ENCODE measurements around the gene ITGB4. TPM values are rescaled to one million over a fixed set of nuclear protein-coding genes. Genes with fewer than 3 reads are reported as not detected.
A peak's percentile ranks its signal among the peaks of the same experiment; 100 is the strongest.
"Not testable (repeated sequence)": the region's sequence is repeated elsewhere in the genome, so short reads cannot be mapped to it uniquely, and the experiment has no call there.

Gene ITGB4
- total RNA-seq, 1 experiment from 2014 or later, result not detected

- no peak for DNase-seq
- Histone ChIP-seq H3K9me3 (no peaks in the 10 kb centered on the region), H3K27me3 (no peaks in the 10 kb centered on the region), H3K36me3 (0 out of 2 replicates have a peak, but pooled peaks cover 4% of the 10 kb centered on the region), H3K4me3 (no peak overlapping the region)
These were observed 46.6 kb downstream of the ITGB4 start for GRCh38 chr17:75767881-75768280.

GRCh38 chr17:75769536-75769935 lies 48.3 kb downstream of the ITGB4 start:
- DNase-seq, result no peak
- H3K27me3 ChIP-seq, result no peaks in the 10 kb centered on the region
- peaks cover 3% of the 10 kb centered on the region; the same call in 1 of the 2 replicates for H3K36me3 ChIP-seq
- no peaks in the 10 kb centered on the region for H3K9me3 ChIP-seq
- no peak overlapping the region for H3K4me3 ChIP-seq

- Histone ChIP-seq H3K27me3 (no peaks in the 10 kb centered on the region), H3K4me3 (no peak overlapping the region), H3K36me3 (peaks cover 21% of the 10 kb centered on the region), H3K9me3 (no peaks in the 10 kb centered on the region)
- DNase-seq, result no peak
These were observed 50.3 kb downstream of the ITGB4 start for GRCh38 chr17:75771334-75772281.

- peaks cover 38% of the 10 kb centered on the region for H3K36me3 ChIP-seq
- H3K27me3 ChIP-seq, result no peaks in the 10 kb centered on the region
- DNase-seq, result no peak
- no peaks in the 10 kb centered on the region for H3K9me3 ChIP-seq
- no peak overlapping the region for H3K4me3 ChIP-seq
These were observed 52.0 kb downstream of the ITGB4 start for GRCh38 chr17:75773121-75773807.

GRCh38 chr17:75773808-75774470 lies 52.7 kb downstream of the ITGB4 start:
- peaks cover 44% of the 10 kb centered on the region for H3K36me3 ChIP-seq
- no peak overlapping the region for H3K4me3 ChIP-seq
- no peaks in the 10 kb centered on the region for H3K9me3 ChIP-seq
- no peaks in the 10 kb centered on the region for H3K27me3 ChIP-seq
- DNase-seq, result no peak

GRCh38 chr17:75774471-75774990 lies 53.3 kb downstream of the ITGB4 start:
- Histone ChIP-seq H3K36me3 (peaks cover 46% of the 10 kb centered on the region), H3K9me3 (no peaks in the 10 kb centered on the region), H3K27me3 (no peaks in the 10 kb centered on the region), H3K4me3 (no peak overlapping the region)
- no peak for DNase-seq

- no peaks in the 10 kb centered on the region for H3K27me3 ChIP-seq
- no peaks in the 10 kb centered on the region for H3K9me3 ChIP-seq
- H3K4me3 ChIP-seq, result no peak overlapping the region
- DNase-seq, result no peak
- H3K36me3 ChIP-seq, result peaks cover 46% of the 10 kb centered on the region
These were observed 53.9 kb downstream of the ITGB4 start for GRCh38 chr17:75774991-75775668.

GRCh38 chr17:75776386-75777295 lies 55.4 kb downstream of the ITGB4 start:
- peak overlapping the region; percentile 69 for H3K4me3 ChIP-seq
- peaks cover 46% of the 10 kb centered on the region for H3K36me3 ChIP-seq
- H3K9me3 ChIP-seq, result no peaks in the 10 kb centered on the region
- no peak for DNase-seq
- H3K27me3 ChIP-seq, result no peaks in the 10 kb centered on the region

GRCh38 chr17:75777296-75777922 lies 56.1 kb downstream of the ITGB4 start:
- Histone ChIP-seq H3K36me3 (peaks cover 46% of the 10 kb centered on the region), H3K9me3 (no peaks in the 10 kb centered on the region), H3K4me3 (peak overlapping the region; percentile 69), H3K27me3 (no peaks in the 10 kb centered on the region)
- no peak for DNase-seq

- DNase-seq, H3K27me3 ChIP-seq, H3K9me3 ChIP-seq: not testable (repeated sequence)
- Histone ChIP-seq H3K4me3 (peak overlapping the region; percentile 69), H3K36me3 (peaks cover 46% of the 10 kb centered on the region)
These were observed 57.0 kb downstream of the ITGB4 start for GRCh38 chr17:75778066-75778860.

GRCh38 chr17:75778861-75779249 lies 57.6 kb downstream of the ITGB4 start:
- Histone ChIP-seq H3K36me3 (peaks cover 46% of the 10 kb centered on the region), H3K4me3 (peak overlapping the region; percentile 69)

GRCh38 chr17:75779250-75779986 lies 58.2 kb downstream of the ITGB4 start:
- peak; percentile 98 for DNase-seq
- Histone ChIP-seq H3K4me3 (peak overlapping the region; percentile 69), H3K9me3 (no peaks in the 10 kb centered on the region), H3K27me3 (no peaks in the 10 kb centered on the region), H3K36me3 (peaks cover 44% of the 10 kb centered on the region)

More at GRCh38 chr17:75778861-75779249, 57.6 kb downstream of the ITGB4 start:
- Histone ChIP-seq H3K27me3 (no peaks in the 10 kb centered on the region), H3K9me3 (no peaks in the 10 kb centered on the region)
- DNase-seq, result no peak

GRCh38 chr17:75779987-75780889 lies 59.0 kb downstream of the ITGB4 start:
- H3K27me3 ChIP-seq, result no peaks in the 10 kb centered on the region
- peak overlapping the region; percentile 9 for H3K4me3 ChIP-seq
- H3K36me3 ChIP-seq, result peaks cover 39% of the 10 kb centered on the region
- no peaks in the 10 kb centered on the region for H3K9me3 ChIP-seq
- no peak for DNase-seq

Measured in MG63 (cell line).